Endothelial cell of umbilical vein (primary cell): ENCODE measurements around the gene TMEM108. TPM values are rescaled to one million over a fixed set of nuclear protein-coding genes. Genes with fewer than 3 reads are reported as not detected.

Experiments
- BruUV-seq: library from RNA; stranded (reverse); fragments of 400-500 nt; replicated peaks from 2 replicates; lab custom pipeline; 2021; lab: Mats Ljungman, UMichigan
- CTCF ChIA-PET: fragments of 300-600, 350-600 bp; sonication (Branson Sonifier 250); formaldehyde crosslinking; loops from one replicate; lab custom pipeline; 2021; ENCODE audit warnings: antibody characterized with exemption, inconsistent platforms; lab: Charles Lee
- POLR2A ChIA-PET: fragments of 300-600, 350-600 bp; sonication (Branson Sonifier 250); formaldehyde crosslinking; loops from one replicate; lab custom pipeline; 2021; ENCODE audit warnings: antibody characterized with exemption, inconsistent platforms; lab: Charles Lee
- DNase-seq: peaks from one replicate; pipeline ENCODE4 v3.0.0-alpha.2; 2011; ENCODE audit warnings: low read depth, low spot score
- FAIRE-seq: peaks from 2 replicates; lab custom pipeline; 2011; peaks lifted over from hg19 to GRCh38; lab: Jason Lieb, UNC
- H2AFZ ChIP-seq: 2 replicates; pipeline ENCODE4 v1.6.0; 2012; ENCODE audit warnings: low read depth, low read length, control low read depth, inconsistent platforms
- H3K27ac ChIP-seq: 2 replicates; pipeline ENCODE4 v1.5.1; 2011; ENCODE audit warnings: low read depth, mild to moderate bottlenecking, control low read depth, low read length, moderate library complexity; ENCODE audit not compliant: insufficient read depth
- H3K27me3 ChIP-seq, 2 experiments: 2 replicates each; pipeline versions ENCODE4 v1.6.0 to v1.6.1; 2011; ENCODE audit warnings: low read length in 2 of 2, mixed read lengths in 1 of 2; ENCODE audit not compliant: control insufficient read depth in 2 of 2, insufficient read depth in 2 of 2
- H3K36me3 ChIP-seq, 2 experiments: 2 replicates in 1 of 2; 3 replicates in 1 of 2; pipeline ENCODE4 v1.5.1; 2011; ENCODE audit warnings: low read length in 2 of 2, mild to moderate bottlenecking in 1 of 2, moderate library complexity in 1 of 2; ENCODE audit not compliant: control insufficient read depth in 2 of 2, insufficient read depth in 2 of 2; ENCODE audit errors: extremely low read depth in 1 of 2
- H3K4me1 ChIP-seq: 3 replicates; pipeline ENCODE4 v1.5.1; 2011; ENCODE audit warnings: mild to moderate bottlenecking, low read length; ENCODE audit not compliant: control insufficient read depth, insufficient read depth; ENCODE audit errors: extremely low read depth
- H3K4me2 ChIP-seq: 2 replicates; pipeline ENCODE4 v1.6.1; 2011; ENCODE audit warnings: low read length, control low read depth, mixed read lengths; ENCODE audit not compliant: insufficient read depth
- H3K4me3 ChIP-seq, 3 experiments: fragments of 200-600 bp in 1 of 3; sonication (generic), shearing (Covaris generic) in 1 of 3; replicated peaks in 1 of 3; 2 replicates each; pipeline ENCODE4 v1.5.1; 2011 to 2016; ENCODE audit warnings: control low read depth in 3 of 3, low read length in 3 of 3, mild to moderate bottlenecking in 2 of 3, inconsistent platforms in 1 of 3, low read depth in 1 of 3, moderate library complexity in 1 of 3; ENCODE audit not compliant: insufficient read depth in 1 of 3
- H3K79me2 ChIP-seq: 2 replicates; pipeline ENCODE4 v1.6.0; 2012; ENCODE audit warnings: low read length, inconsistent platforms; ENCODE audit not compliant: control insufficient read depth, insufficient read depth
- H3K9ac ChIP-seq: replicated peaks from 2 replicates; pipeline ENCODE3; 2011; ENCODE audit warnings: low read length, control low read depth; ENCODE audit not compliant: insufficient read depth; ENCODE audit errors: extremely low read depth
- H3K9me1 ChIP-seq: replicated peaks from 3 replicates; pipeline ENCODE4 v1.6.0; 2011; ENCODE audit warnings: mild to moderate bottlenecking, low read length; ENCODE audit not compliant: control insufficient read depth, insufficient read depth; ENCODE audit errors: extremely low read depth
- H3K9me3 ChIP-seq: replicated peaks from 2 replicates; pipeline ENCODE4 v1.5.1; 2012; ENCODE audit warnings: low read length, inconsistent platforms; ENCODE audit not compliant: control insufficient read depth, insufficient read depth
- H4K20me1 ChIP-seq: replicated peaks from 2 replicates; pipeline ENCODE3; 2011; ENCODE audit warnings: mild to moderate bottlenecking, low read length; ENCODE audit not compliant: control insufficient read depth, insufficient read depth; ENCODE audit errors: extremely low read depth
- CTCF ChIP-seq, 2 donors: IDR thresholded peaks; 1 replicate in 1 of 2; 2 replicates in 1 of 2; pipeline ENCODE4 v1.5.1; 2011; ENCODE audit warnings: low read length in 2 of 2, mild to moderate bottlenecking in 2 of 2, moderate library complexity in 2 of 2, control low read depth in 1 of 2, inconsistent platforms in 1 of 2, low read depth in 1 of 2; ENCODE audit not compliant: insufficient read depth in 1 of 2; ENCODE audit errors: extremely low read depth in 1 of 2
- EZH2 ChIP-seq: IDR thresholded peaks from 2 replicates; pipeline ENCODE4 v1.6.1; 2012; ENCODE audit warnings: borderline replicate concordance, low read depth, mild to moderate bottlenecking, moderate library complexity, low read length, inconsistent platforms; ENCODE audit not compliant: severe bottlenecking
- FOS ChIP-seq: IDR thresholded peaks from 2 replicates; pipeline ENCODE4 v1.6.1; 2011; ENCODE audit warnings: mild to moderate bottlenecking, low read length, moderate library complexity, borderline replicate concordance; ENCODE audit not compliant: insufficient read depth
- GATA2 ChIP-seq: IDR thresholded peaks from 2 replicates; pipeline ENCODE4 v1.7.0; 2011; ENCODE audit warnings: low read depth, mild to moderate bottlenecking, moderate library complexity, mixed read lengths, low read length; ENCODE audit not compliant: insufficient read length, insufficient read depth
- JUN ChIP-seq: IDR thresholded peaks from 2 replicates; pipeline ENCODE4 v1.6.1; 2011; ENCODE audit warnings: borderline replicate concordance, low read depth; ENCODE audit not compliant: insufficient read length, insufficient read depth
- MAX ChIP-seq: IDR thresholded peaks from 2 replicates; pipeline ENCODE4 v1.6.1; 2011; ENCODE audit not compliant: insufficient read depth, insufficient read length
- MYC ChIP-seq: IDR thresholded peaks from one replicate; pipeline ENCODE4 v1.6.1; 2011; ENCODE audit warnings: mild to moderate bottlenecking, low read depth, low read length
- POLR2A ChIP-seq: IDR thresholded peaks from 2 replicates; pipeline ENCODE4 v1.6.1; 2012; ENCODE audit warnings: low read depth, mild to moderate bottlenecking, control low read depth, low read length
- POLR2AphosphoS5 ChIP-seq: IDR thresholded peaks from 2 replicates; pipeline ENCODE4 v1.6.1; 2012; ENCODE audit warnings: low read depth, mild to moderate bottlenecking, control low read depth, low read length, moderate library complexity; ENCODE audit not compliant: insufficient read depth
- dilution Hi-C: fragments of 300-500 bp; cut with MboI; formaldehyde crosslinking; loops from one replicate; pipeline ENCODE4 v1.15.0; 2019; ENCODE audit warnings: low sequenced_read_pairs; ENCODE audit not compliant: extremely low pct_ligation_motif_present
- intact Hi-C: fragments of 100-400 bp; cut with micrococcal nuclease; formaldehyde crosslinking; loops from one replicate; pipeline ENCODE4 v1.10.0; 2022
- polyA plus RNA-seq, 4 experiments: library from polyadenylated mRNA; depleted of rRNA in 3 of 4; stranded (reverse) in 3 of 4; unstranded in 1 of 4; fragments of >200 nt; gene quantifications; 2 replicates each; pipeline versions ENCODE4 v1.2.1 to v1.2.3, GENCODE V29; 2011 to 2012; ENCODE audit warnings: missing spikeins in 1 of 4
- total RNA-seq: library from RNA; stranded (reverse); gene quantifications from 2 replicates; pipeline ENCODE4 v1.2.3, GENCODE V29; 2021

The TMEM108 gene
- total and polyA plus RNA-seq, 2 donors (not counting 3 experiments of a cell fraction or from before 2014, with no cell fraction given) = 0.40 to 1.1 TPM

- H3K79me2 ChIP-seq = no peaks in the 10 kb centered on the region
- no peak overlapping the region for H3K27ac ChIP-seq
- BruUV-seq = no TSS peak
- TF ChIP-seq FOS = no peak
- no peak for TF ChIP-seq GATA2
- no peak for TF ChIP-seq POLR2AphosphoS5
- no peak for TF ChIP-seq MAX
- no peak for TF ChIP-seq POLR2A
- TF ChIP-seq EZH2 = no peak
- TF ChIP-seq CTCF (IDR thresholded peaks at IDR 0.05; ENCODE audit: extremely low read depth in 1 of 2, insufficient read depth in 1 of 2, low read depth in 1 of 2, low read length in 2 of 2) = no peak
- TF ChIP-seq MYC = no peak
- TF ChIP-seq JUN = no peak
- no peak overlapping the region for H3K4me3 ChIP-seq
- H3K4me2 ChIP-seq = no peak overlapping the region
- no peak for DNase-seq
- H3K4me1 ChIP-seq = no peaks in the 10 kb centered on the region
- intact Hi-C loops (loop anchor here (5.0 kb wide), 1 partner anchor 163 kb away; no protein-coding TSS in a partner anchor), dilution Hi-C loops (no loop called here)
- no peak overlapping the region for H2AFZ ChIP-seq
- H3K9me3 ChIP-seq = no peaks in the 10 kb centered on the region
- no peaks in the 10 kb centered on the region for H3K9me1 ChIP-seq
- H3K27me3 ChIP-seq = peaks cover 0 to 2% of the 10 kb centered on the region in 2 experiments
- no peak for FAIRE-seq
- no peak overlapping the region for H3K9ac ChIP-seq
- no peaks in the 10 kb centered on the region for H3K36me3 ChIP-seq
- ChIA-PET POLR2A (no interaction called here), CTCF (interaction anchor here (1.3 kb wide), 1 partner anchor 10 kb away, joined by 3 read pairs; no protein-coding TSS in a partner anchor)
- no peaks in the 10 kb centered on the region for H4K20me1 ChIP-seq
These were observed 172.5 kb downstream of the TMEM108 start for GRCh38 chr3:133210656-133211055.
